GM12874 (cell line): Measurements from ENCODE around the gene MTRF1L.

ENCODE experiments used
- CTCF ChIP-seq: IDR thresholded peaks from 2 replicates; pipeline ENCODE4 v1.5.1; 2011; ENCODE audit warnings: low read depth, mild to moderate bottlenecking, control low read depth, low read length, moderate library complexity; ENCODE audit not compliant: insufficient read depth

Gene MTRF1L

GRCh38 chr6:153024709-153025017, 22.2 kb upstream of the MTRF1L start:
- TF ChIP-seq CTCF, result no peak

DNA sequence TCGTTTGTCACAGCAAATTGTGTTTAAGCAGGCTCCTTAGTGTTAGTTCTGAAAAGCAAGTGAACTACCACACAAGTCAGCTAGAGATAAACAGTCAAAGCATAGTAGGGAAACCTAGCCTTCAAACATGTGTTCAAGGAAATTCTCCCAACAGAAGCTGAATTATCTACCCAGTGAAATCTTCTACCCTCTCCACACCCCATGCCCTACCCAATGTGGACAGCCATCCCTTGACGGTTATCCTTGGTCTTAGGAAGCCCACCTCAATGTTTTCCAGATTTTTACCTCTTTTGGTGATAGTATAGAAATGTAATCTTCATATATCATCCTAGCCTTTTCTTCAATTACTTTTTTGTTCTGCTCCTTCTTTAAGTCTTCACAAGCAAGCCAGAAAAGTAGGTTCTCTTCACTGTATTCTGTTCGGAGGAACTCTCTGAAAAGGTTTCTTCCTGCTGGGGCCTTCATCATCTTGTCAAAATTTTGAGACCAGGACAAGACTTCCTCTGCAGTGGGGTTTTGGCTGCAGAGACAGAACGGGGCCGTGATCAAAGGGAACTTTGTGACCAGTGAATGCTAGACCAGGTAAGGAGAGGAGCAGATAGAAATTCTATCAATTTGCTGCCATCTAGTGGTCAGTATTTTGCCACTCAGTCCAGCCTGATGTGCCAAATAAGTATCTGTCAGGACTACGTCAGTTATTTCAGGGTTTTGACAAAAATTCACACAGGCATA, 21.6 kb upstream of the MTRF1L start:
- TF ChIP-seq CTCF, result peak; percentile 62

DNA sequence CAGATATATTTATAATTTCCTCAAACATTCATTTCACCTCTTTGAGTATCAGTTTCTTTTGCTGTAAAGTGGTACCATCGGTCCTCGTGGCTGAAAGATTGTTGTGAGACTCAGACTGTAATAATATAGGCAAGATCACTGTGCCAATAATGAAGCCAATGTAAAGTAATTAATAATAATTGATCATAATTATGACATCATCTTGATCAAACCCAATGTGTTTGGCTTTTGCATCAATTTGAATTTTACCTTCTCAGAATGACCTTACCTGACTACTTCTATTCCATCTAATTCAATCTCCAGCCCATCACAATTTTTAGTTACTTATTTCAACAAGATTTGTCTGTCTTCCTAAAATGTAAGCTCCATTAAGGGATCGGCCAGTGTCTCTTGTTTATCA, 15.8 kb upstream of the MTRF1L start:
- no peak for TF ChIP-seq CTCF

GRCh38 chr6:153016846-153017245, 14.3 kb upstream of the MTRF1L start:
- no peak for TF ChIP-seq CTCF

DNA sequence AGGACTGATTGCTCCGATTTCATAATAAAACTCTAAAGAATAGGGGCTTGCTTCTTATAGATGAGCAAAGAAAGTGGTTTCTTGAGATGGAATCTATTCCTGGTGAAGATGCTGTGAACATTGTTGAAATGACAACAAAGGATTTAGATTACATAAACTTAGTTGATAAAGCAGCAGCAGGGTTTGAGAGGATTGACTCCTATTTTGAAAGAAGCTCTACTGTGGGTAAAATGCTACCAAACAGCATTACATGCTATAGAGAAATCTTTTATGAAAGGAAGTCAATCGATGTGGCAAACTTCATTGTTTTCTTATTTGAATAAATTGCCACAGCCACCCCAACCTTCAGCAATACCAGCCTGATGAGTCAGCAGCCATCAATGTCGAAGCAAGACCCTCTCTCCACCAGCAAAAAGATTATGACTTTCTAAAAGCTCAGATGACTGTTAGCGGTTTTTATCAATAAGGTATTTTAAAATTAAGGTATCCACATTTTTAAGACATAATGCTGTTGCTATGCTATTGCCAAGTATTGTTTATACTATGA, 12.7 kb upstream of the MTRF1L start:
- TF ChIP-seq CTCF, result no peak

GRCh38 chr6:153013438-153013837, 10.9 kb upstream of the MTRF1L start:
- TF ChIP-seq CTCF, result no peak

DNA sequence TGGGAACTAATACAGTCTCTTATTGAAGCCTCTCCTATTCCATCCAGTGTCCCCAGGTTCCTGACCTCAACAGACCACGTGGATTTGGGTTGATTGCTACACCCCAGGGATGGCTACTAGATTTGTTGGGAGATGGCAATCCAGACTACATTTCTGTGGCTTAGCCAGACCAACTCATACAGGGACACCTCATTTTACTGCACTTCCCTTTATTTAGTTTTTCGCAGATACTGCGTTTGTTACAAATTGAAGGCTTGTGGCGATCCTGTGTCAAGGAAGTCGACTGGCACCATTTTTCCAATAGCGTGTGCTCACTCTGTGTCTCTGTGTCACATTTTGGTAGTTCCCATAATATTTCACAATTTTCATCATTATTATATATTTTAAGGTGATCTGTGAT, 10.3 kb upstream of the MTRF1L start:
- TF ChIP-seq CTCF, result no peak
